Neural cell (in vitro differentiated cells): ENCODE measurements around the gene PBX3.

ENCODE experiments used
- CTCF ChIP-seq: fragments of 450-650 bp; IDR thresholded peaks from 2 replicates; pipeline ENCODE4 v1.5.1; 2014; ENCODE audit warnings: antibody characterized with exemption, mild to moderate bottlenecking, moderate library complexity; ENCODE audit not compliant: poor library complexity, severe bottlenecking
- EP300 ChIP-seq: fragments of 450-650 bp; conservative IDR thresholded peaks from 2 replicates; pipeline ENCODE4 v1.6.1; 2014; ENCODE audit warnings: antibody characterized with exemption, mild to moderate bottlenecking, moderate library complexity; ENCODE audit not compliant: poor library complexity, severe bottlenecking
- EZH2 ChIP-seq: fragments of 200-600, 300-800 bp; shearing (Covaris generic), sonication (generic); IDR thresholded peaks from 2 replicates; pipeline ENCODE4 v1.6.1; 2014; ENCODE audit warnings: antibody characterized with exemption, low read length, borderline replicate concordance, mild to moderate bottlenecking; ENCODE audit not compliant: insufficient read depth, poor library complexity, severe bottlenecking
- MXI1 ChIP-seq: fragments of 450-650 bp; conservative IDR thresholded peaks from 2 replicates; pipeline ENCODE4 v1.6.1; 2014; ENCODE audit warnings: antibody characterized with exemption, mild to moderate bottlenecking; ENCODE audit not compliant: poor library complexity, severe bottlenecking
- POLR2AphosphoS5 ChIP-seq: IDR thresholded peaks from 2 replicates; pipeline ENCODE4 v1.6.1; 2012
- RAD21 ChIP-seq: fragments of 450-650 bp; conservative IDR thresholded peaks from 2 replicates; pipeline ENCODE4 v1.6.1; 2014; ENCODE audit warnings: antibody characterized with exemption, mild to moderate bottlenecking, moderate library complexity
- REST ChIP-seq: IDR thresholded peaks from 2 replicates; pipeline ENCODE4 v1.6.1; 2012; ENCODE audit warnings: borderline replicate concordance
- SMC3 ChIP-seq: fragments of 450-650 bp; conservative IDR thresholded peaks from 2 replicates; pipeline ENCODE4 v1.6.1; 2014; ENCODE audit warnings: antibody characterized with exemption, mild to moderate bottlenecking, moderate library complexity; ENCODE audit not compliant: poor library complexity

DNA sequence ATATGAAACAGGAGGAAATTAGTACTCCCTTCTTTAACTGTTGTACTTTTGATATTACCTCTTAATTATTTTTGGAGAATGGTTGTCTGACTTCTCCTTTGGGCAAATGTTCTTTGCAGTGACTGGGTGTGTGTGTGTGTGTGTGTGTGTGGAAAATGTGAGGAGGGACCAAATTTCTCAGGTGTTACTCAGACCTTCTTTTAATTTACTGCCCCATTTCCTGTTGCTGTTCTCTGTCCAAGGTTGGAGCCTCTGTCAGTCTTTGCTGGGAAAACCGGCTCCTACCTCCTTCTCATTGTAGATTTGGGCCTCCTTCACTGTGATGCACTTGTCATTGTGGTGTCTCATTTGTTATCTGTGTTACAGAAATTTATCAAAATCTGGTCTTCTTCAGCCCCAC lies 68.4 kb downstream of the PBX3 start:
- no peak for TF ChIP-seq CTCF
- no peak for TF ChIP-seq EZH2
- TF ChIP-seq REST: no peak
- no peak for TF ChIP-seq MXI1
- TF ChIP-seq POLR2AphosphoS5: no peak
- no peak for TF ChIP-seq SMC3
- TF ChIP-seq RAD21: no peak
- TF ChIP-seq EP300: no peak
